GM12874 (cell line): Measurements from ENCODE around the gene AUH.

Experiments
- CTCF ChIP-seq: IDR thresholded peaks from 2 replicates; pipeline ENCODE4 v1.5.1; 2011; ENCODE audit warnings: low read depth, mild to moderate bottlenecking, control low read depth, low read length, moderate library complexity; ENCODE audit not compliant: insufficient read depth

AUH gene

GRCh38 chr9:91403665-91404543, 42.2 kb upstream of the AUH start:
- no peak for TF ChIP-seq CTCF

- no peak for TF ChIP-seq CTCF
Measured at GRCh38 chr9:91398926-91399325, 37.2 kb upstream of the AUH start.

- no peak for TF ChIP-seq CTCF
Measured at GRCh38 chr9:91395553-91396471, 34.1 kb upstream of the AUH start.

GRCh38 chr9:91395106-91395552, 33.4 kb upstream of the AUH start:
- no peak for TF ChIP-seq CTCF

- TF ChIP-seq CTCF: no peak
Measured at GRCh38 chr9:91393826-91394225, 32.1 kb upstream of the AUH start.

- TF ChIP-seq CTCF: no peak
Measured at GRCh38 chr9:91392435-91392834, 30.7 kb upstream of the AUH start.

- TF ChIP-seq CTCF: no peak
Measured at GRCh38 chr9:91391818-91392217, 30.1 kb upstream of the AUH start.
